ENCODE measurements around the gene ATG5. TPM values are rescaled to one million over a fixed set of nuclear protein-coding genes. Genes with fewer than 3 reads are reported as not detected.

Gene ATG5
- total RNA-seq, 2 donors from 2014 or later: 29.5 to 31.4 TPM

DNA sequence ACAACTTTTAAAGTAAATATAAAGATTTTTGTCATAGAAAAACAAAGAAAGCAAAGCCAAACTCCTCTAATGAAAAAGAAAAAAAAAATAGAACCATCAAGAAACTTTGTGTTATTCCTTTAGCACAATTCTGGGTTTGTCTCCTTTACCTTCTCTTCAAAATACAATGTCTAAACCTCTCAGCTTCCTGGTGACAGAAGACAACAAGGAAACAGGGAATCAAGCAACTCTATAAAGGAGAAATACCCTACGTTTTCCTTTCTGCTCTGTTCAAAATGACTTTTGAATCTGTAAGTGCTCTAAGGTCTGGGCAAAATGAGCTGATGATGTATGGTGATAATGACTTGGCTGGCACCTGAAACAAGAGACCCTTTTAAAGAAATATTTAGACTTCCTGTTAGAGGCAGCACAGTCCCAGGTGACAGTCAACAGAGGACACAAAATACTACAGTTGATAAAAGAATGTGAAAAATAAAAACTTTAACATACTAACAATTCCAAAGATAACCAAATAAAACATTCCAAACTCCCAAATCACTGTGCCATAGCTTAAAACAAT, 138.1 kb downstream of the ATG5 start:
- H3K27ac Mint-ChIP-seq: peak overlapping the region; percentile 53
- no peaks in the 10 kb centered on the region for H3K9me3 ChIP-seq (ENCODE audit: control insufficient read depth, low read length)
- peaks cover 22% of the 10 kb centered on the region for H3K36me3 Mint-ChIP-seq (ENCODE audit: low read depth)
- peaks cover 19% of the 10 kb centered on the region for H3K36me3 ChIP-seq (ENCODE audit: control insufficient read depth, insufficient read depth, low read length)
- no peaks in the 10 kb centered on the region for H3K9me3 Mint-ChIP-seq
- no peaks in the 10 kb centered on the region for H3K27me3 ChIP-seq (ENCODE audit: control insufficient read depth, insufficient read depth, low read length, poor library complexity, severe bottlenecking)
- no peaks in the 10 kb centered on the region for H3K27me3 Mint-ChIP-seq (ENCODE audit: insufficient read depth)
- H3K4me1 ChIP-seq (ENCODE audit: control insufficient read depth, insufficient read depth, low read length): no peaks in the 10 kb centered on the region
- no peak overlapping the region for H3K27ac ChIP-seq (ENCODE audit: low read depth, low read length)
- H3K9ac ChIP-seq (ENCODE audit: extremely low read depth, low read length, poor library complexity, severe bottlenecking): no peak overlapping the region
- DNase-seq: no peak
- 78% methylated on average over 1 of the region's 1 CpG; no CpG with 5 or more reads in 1 of the 2 experiments for WGBS, 2 experiments (ENCODE audit: insufficient coverage in 1 of 2, insufficient read length in 1 of 2)
- H3K4me1 Mint-ChIP-seq: peaks cover 14% of the 10 kb centered on the region
- H3K4me3 Mint-ChIP-seq: no peak overlapping the region
- no peak overlapping the region for H3K4me3 ChIP-seq (ENCODE audit: low read length)
- TF ChIP-seq CTCF (conservative IDR thresholded peaks at IDR 0.05): no peak

GRCh38 chr6:106186714-106187113, 138.8 kb downstream of the ATG5 start:
- H3K4me1 Mint-ChIP-seq: peaks cover 14% of the 10 kb centered on the region
- no peak overlapping the region for H3K27ac Mint-ChIP-seq
- Histone ChIP-seq H3K9ac (ENCODE audit: extremely low read depth, low read length, poor library complexity, severe bottlenecking) (no peak overlapping the region), H3K4me3 (ENCODE audit: low read length) (no peak overlapping the region), H3K36me3 (ENCODE audit: control insufficient read depth, insufficient read depth, low read length) (peaks cover 19% of the 10 kb centered on the region), H3K4me1 (ENCODE audit: control insufficient read depth, insufficient read depth, low read length) (no peaks in the 10 kb centered on the region), H3K9me3 (ENCODE audit: control insufficient read depth, low read length) (no peaks in the 10 kb centered on the region), H3K27me3 (ENCODE audit: control insufficient read depth, insufficient read depth, low read length, poor library complexity, severe bottlenecking) (no peaks in the 10 kb centered on the region), H3K27ac (ENCODE audit: low read depth, low read length) (no peak overlapping the region)
- WGBS, 2 experiments (ENCODE audit: insufficient coverage in 1 of 2, insufficient read length in 1 of 2): 100% methylated on average over 1 of the region's 2 CpGs
- TF ChIP-seq CTCF (conservative IDR thresholded peaks at IDR 0.05): no peak
- H3K36me3 Mint-ChIP-seq (ENCODE audit: low read depth): peaks cover 22% of the 10 kb centered on the region
- H3K9me3 Mint-ChIP-seq: no peaks in the 10 kb centered on the region
- no peak for DNase-seq
- no peak overlapping the region for H3K4me3 Mint-ChIP-seq
- H3K27me3 Mint-ChIP-seq (ENCODE audit: insufficient read depth): no peaks in the 10 kb centered on the region

GRCh38 chr6:106186172-106186571, 139.4 kb downstream of the ATG5 start:
- no peak for DNase-seq
- H3K27ac Mint-ChIP-seq: no peak overlapping the region
- no peak overlapping the region for H3K4me3 ChIP-seq (ENCODE audit: low read length)
- no peak overlapping the region for H3K27ac ChIP-seq (ENCODE audit: low read depth, low read length)
- peaks cover 14% of the 10 kb centered on the region for H3K4me1 Mint-ChIP-seq
- H3K27me3 ChIP-seq (ENCODE audit: control insufficient read depth, insufficient read depth, low read length, poor library complexity, severe bottlenecking): no peaks in the 10 kb centered on the region
- H3K9me3 Mint-ChIP-seq: no peaks in the 10 kb centered on the region
- no peaks in the 10 kb centered on the region for H3K9me3 ChIP-seq (ENCODE audit: control insufficient read depth, low read length)
- H3K27me3 Mint-ChIP-seq (ENCODE audit: insufficient read depth): no peaks in the 10 kb centered on the region
- 96 to 100% methylated on average over 3 of the region's 3 CpGs for WGBS, 2 experiments (ENCODE audit: insufficient coverage in 1 of 2, insufficient read length in 1 of 2)
- TF ChIP-seq CTCF (conservative IDR thresholded peaks at IDR 0.05): no peak
- peaks cover 22% of the 10 kb centered on the region for H3K36me3 Mint-ChIP-seq (ENCODE audit: low read depth)
- peaks cover 16% of the 10 kb centered on the region for H3K36me3 ChIP-seq (ENCODE audit: control insufficient read depth, insufficient read depth, low read length)
- H3K9ac ChIP-seq (ENCODE audit: extremely low read depth, low read length, poor library complexity, severe bottlenecking): no peak overlapping the region
- no peaks in the 10 kb centered on the region for H3K4me1 ChIP-seq (ENCODE audit: control insufficient read depth, insufficient read depth, low read length)
- no peak overlapping the region for H3K4me3 Mint-ChIP-seq
